Endothelial cell (in vitro differentiated cells): ENCODE results near the gene ANTXR1. TPM values are rescaled to one million over a fixed set of nuclear protein-coding genes. Genes with fewer than 3 reads are reported as not detected.
A peak's percentile ranks its signal among the peaks of the same experiment; 100 is the strongest.

ENCODE experiments used
- DNase-seq: peaks from one replicate; pipeline ENCODE4 v3.0.0; 2021; ENCODE audit warnings: low spot score
- H3K27ac Mint-ChIP-seq: one replicate; pipeline ENCODE4 v1.8.0; 2021; ENCODE audit warnings: mixed read lengths, inconsistent platforms; ENCODE audit not compliant: unreplicated experiment
- H3K27me3 Mint-ChIP-seq: one replicate; pipeline ENCODE4 v1.8.0; 2021; ENCODE audit warnings: mild to moderate bottlenecking, moderate library complexity, mixed read lengths, inconsistent platforms; ENCODE audit not compliant: unreplicated experiment
- H3K36me3 Mint-ChIP-seq: one replicate; pipeline ENCODE4 v1.8.0; 2021; ENCODE audit warnings: mild to moderate bottlenecking, low read depth, mixed read lengths, inconsistent platforms; ENCODE audit not compliant: unreplicated experiment
- H3K4me1 Mint-ChIP-seq: one replicate; pipeline ENCODE4 v1.8.0; 2021; ENCODE audit warnings: mild to moderate bottlenecking, mixed read lengths, inconsistent platforms; ENCODE audit not compliant: unreplicated experiment
- H3K4me3 Mint-ChIP-seq: one replicate; pipeline ENCODE4 v1.8.0; 2021; ENCODE audit warnings: mild to moderate bottlenecking, mixed read lengths, inconsistent platforms; ENCODE audit not compliant: unreplicated experiment
- H3K9me3 Mint-ChIP-seq: one replicate; pipeline ENCODE4 v1.8.0; 2021; ENCODE audit warnings: mixed read lengths, inconsistent platforms; ENCODE audit not compliant: unreplicated experiment
- long read RNA-seq: library from polyadenylated mRNA; unstranded; transcript quantifications from one replicate; pipeline ENCODE4 v2.0.0, GENCODE V29; 2020; ENCODE audit not compliant: unreplicated experiment
- total RNA-seq: library from RNA; stranded (reverse); fragmentation: NEBNext Ultra II Directional; extraction: Animal tissue kit (Norgen Biotek cat#: 25700); gene quantifications from one replicate; pipeline ENCODE4 v1.2.1, GENCODE V29; 2021; ENCODE audit not compliant: unreplicated experiment
- TF ChIP-seq, protein P1 (sequence below): fragments of 200-600 bp; sonication (generic); IDR thresholded peaks from one replicate; pipeline ENCODE4 v1.5.0; 2021; ENCODE audit warnings: antibody characterized with exemption; ENCODE audit not compliant: unreplicated experiment

The ANTXR1 gene
- 7.5 TPM for total RNA-seq
- long read RNA-seq, partial matches to known transcripts: 0 of 2 reads
- long read RNA-seq, other reads (novel, unspliced or antisense): 1 of 2 reads

DNA sequence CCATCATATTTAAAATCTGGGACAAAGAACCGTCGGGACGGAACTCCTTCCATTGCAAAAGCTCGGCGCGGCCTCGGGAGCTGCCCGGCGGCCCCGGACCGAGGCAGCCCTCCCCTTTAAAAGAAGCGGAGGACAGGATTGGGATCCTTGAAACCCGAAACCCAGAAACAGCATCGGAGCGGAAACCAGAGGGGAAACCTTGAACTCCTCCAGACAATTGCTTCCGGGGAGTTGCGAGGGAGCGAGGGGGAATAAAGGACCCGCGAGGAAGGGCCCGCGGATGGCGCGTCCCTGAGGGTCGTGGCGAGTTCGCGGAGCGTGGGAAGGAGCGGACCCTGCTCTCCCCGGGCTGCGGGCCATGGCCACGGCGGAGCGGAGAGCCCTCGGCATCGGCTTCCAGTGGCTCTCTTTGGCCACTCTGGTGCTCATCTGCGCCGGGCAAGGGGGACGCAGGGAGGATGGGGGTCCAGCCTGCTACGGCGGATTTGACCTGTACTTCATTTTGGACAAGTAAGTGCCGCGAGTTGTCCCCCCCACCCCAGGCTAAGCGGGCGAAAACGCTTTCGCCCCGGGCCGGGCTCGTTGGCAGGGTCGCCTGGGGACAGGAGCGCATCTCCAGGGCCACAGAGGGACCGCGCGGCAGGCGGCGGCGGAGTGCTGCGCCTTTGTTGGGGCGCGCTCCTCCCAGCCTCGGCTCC, at the start of gene ANTXR1:
Gene ANTXR1 (plus strand): TSS at position 38 of the 698 bp plus-strand sequence. CDS start 321 bp downstream, at position 359.
- Mint-ChIP-seq H3K4me3 (peak within 1 kb of the TSS; percentile 97), H3K36me3 (peaks cover 4% of the 10 kb centered on the region), H3K4me1 (peaks cover 26% of the 10 kb centered on the region), H3K27me3 (peaks cover 6% of the 10 kb centered on the region), H3K27ac (peak within 1 kb of the TSS; percentile 55), H3K9me3 (no peaks in the 10 kb centered on the region)
- TF ChIP-seq, protein P1, sequence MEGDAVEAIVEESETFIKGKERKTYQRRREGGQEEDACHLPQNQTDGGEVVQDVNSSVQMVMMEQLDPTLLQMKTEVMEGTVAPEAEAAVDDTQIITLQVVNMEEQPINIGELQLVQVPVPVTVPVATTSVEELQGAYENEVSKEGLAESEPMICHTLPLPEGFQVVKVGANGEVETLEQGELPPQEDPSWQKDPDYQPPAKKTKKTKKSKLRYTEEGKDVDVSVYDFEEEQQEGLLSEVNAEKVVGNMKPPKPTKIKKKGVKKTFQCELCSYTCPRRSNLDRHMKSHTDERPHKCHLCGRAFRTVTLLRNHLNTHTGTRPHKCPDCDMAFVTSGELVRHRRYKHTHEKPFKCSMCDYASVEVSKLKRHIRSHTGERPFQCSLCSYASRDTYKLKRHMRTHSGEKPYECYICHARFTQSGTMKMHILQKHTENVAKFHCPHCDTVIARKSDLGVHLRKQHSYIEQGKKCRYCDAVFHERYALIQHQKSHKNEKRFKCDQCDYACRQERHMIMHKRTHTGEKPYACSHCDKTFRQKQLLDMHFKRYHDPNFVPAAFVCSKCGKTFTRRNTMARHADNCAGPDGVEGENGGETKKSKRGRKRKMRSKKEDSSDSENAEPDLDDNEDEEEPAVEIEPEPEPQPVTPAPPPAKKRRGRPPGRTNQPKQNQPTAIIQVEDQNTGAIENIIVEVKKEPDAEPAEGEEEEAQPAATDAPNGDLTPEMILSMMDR: peak; percentile 37
- peak; percentile 36 for DNase-seq

DNA sequence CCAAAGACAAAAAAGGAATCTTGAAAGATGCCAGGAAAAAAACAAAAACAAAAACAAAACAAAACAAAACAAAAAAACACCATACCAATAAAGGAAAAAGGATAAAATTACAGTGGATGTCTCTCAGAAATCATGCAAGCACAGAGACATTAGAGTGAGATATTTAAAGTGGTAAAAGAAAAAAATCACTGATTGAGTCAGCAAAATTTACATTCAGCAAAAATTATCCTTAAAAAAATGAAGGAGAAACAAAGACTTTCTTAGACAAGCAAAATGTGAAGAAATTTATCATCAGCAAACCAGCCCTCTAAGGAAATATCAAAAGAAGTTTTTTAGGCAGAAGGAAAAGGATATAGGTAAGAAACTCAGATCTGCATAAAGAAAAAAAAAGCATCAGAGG, 48.7 kb upstream of the ANTXR1 start:
- no peak overlapping the region for H3K27ac Mint-ChIP-seq
- TF ChIP-seq, protein P1: no peak
- no peak for DNase-seq

DNA sequence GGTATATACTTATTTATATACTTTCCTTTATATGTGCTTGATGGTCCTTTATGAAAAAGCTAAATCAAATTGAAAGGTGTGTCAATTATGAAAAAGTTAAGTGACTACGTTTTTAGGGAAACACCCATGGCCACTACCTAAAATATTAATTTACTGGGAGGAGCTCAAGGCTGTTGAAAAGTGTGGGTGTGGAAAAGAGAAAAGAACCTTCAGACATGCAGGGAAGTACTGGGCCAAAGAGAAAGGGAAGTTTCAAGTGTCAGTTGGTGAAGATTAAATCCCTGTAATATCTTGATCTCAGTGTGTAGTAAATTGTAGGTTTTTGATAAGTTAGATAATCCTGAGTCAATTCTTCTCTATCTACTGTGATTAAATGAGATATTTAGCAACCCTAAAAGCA, 44.8 kb upstream of the ANTXR1 start:
- DNase-seq: no peak
- Mint-ChIP-seq H3K4me1 (no peaks in the 10 kb centered on the region), H3K4me3 (no peak overlapping the region), H3K27me3 (peaks cover 2% of the 10 kb centered on the region), H3K27ac (no peak overlapping the region), H3K9me3 (no peaks in the 10 kb centered on the region), H3K36me3 (no peaks in the 10 kb centered on the region)
- TF ChIP-seq, protein P1: no peak

More for the DNA sequence above, 48.7 kb upstream of the ANTXR1 start:
- Mint-ChIP-seq H3K9me3 (no peaks in the 10 kb centered on the region), H3K4me3 (no peak overlapping the region), H3K4me1 (no peaks in the 10 kb centered on the region), H3K36me3 (no peaks in the 10 kb centered on the region), H3K27me3 (no peaks in the 10 kb centered on the region)

DNA sequence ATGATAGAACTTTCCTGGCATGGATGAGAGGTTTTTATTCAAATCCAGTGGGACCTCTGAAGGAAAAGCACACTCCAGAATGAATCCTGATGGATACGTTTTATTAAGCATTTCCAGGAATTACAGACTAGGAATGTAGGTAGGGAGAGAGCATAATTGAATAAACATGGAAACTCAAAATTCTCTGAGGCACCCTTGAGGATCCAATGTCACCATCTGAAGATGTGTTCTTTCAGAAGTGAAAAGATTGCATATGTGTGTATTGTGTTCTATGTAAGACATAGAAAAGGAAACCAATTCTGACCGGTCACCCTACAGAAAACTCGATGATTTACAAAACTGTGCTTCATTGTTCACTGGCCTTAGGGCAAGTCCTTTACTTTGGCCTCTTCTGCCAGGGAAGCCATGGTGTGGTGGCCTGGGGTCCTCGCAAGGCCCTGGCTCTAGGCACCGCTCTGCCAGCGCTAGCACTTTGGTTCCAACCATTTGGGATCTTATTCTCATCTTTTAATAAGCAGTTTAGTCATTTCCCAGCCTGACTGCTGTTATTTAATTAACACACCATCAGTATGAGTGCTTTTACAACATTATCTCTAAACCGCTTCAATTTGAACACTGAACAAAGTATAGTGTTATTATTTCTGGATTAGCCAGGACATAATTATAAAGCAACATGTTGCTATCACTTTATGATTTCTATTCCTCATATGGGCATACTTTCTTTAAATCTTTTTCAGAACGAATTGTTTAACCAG, 43.1 kb upstream of the ANTXR1 start:
- no peaks in the 10 kb centered on the region for H3K4me1 Mint-ChIP-seq
- H3K4me3 Mint-ChIP-seq: no peak overlapping the region
- no peak overlapping the region for H3K27ac Mint-ChIP-seq

More for the DNA sequence above, 43.1 kb upstream of the ANTXR1 start:
- Mint-ChIP-seq H3K9me3 (no peaks in the 10 kb centered on the region), H3K27me3 (peaks cover 2% of the 10 kb centered on the region), H3K36me3 (no peaks in the 10 kb centered on the region)
- DNase-seq: no peak
- TF ChIP-seq, protein P1: no peak
